GM23338 (cell line): ENCODE results near the gene TLCD5. TPM values are rescaled to one million over a fixed set of nuclear protein-coding genes. Genes with fewer than 3 reads are reported as not detected.

ENCODE experiments used
- ATAC-seq: fragments of 200-7000 bp; cut with Tn5 transposase; 3 replicates; pipeline ENCODE4 v1.9.1; 2020
- DNase-seq: peaks from one replicate; pipeline ENCODE4 v3.0.0-alpha.2; 2015; ENCODE audit warnings: low spot score
- H2AFZ ChIP-seq: fragments of 200-600 bp; sonication (generic); 2 replicates; pipeline ENCODE4 v1.8.0; 2016; ENCODE audit warnings: antibody characterized with exemption, mild to moderate bottlenecking, moderate library complexity
- H3F3A ChIP-seq: fragments of 200-600 bp; sonication (generic); replicated peaks from 2 replicates; pipeline ENCODE4 v1.8.0; 2017; ENCODE audit warnings: antibody characterized with exemption, mixed run types, low read depth
- H3K27ac ChIP-seq: fragments of 200-600 bp; sonication (generic); 2 replicates; pipeline ENCODE4 v1.6.1; 2016; ENCODE audit warnings: low read depth
- H3K27me3 ChIP-seq: fragments of 200-600 bp; sonication (generic); 2 replicates; pipeline ENCODE4 v1.8.0; 2016; ENCODE audit warnings: mild to moderate bottlenecking, mixed run types, moderate library complexity; ENCODE audit not compliant: insufficient read depth
- H3K36me3 ChIP-seq: fragments of 200-600 bp; sonication (generic); 2 replicates; pipeline ENCODE4 v1.8.0; 2016; ENCODE audit warnings: mild to moderate bottlenecking; ENCODE audit not compliant: insufficient read depth
- H3K4me1 ChIP-seq: fragments of 200-600 bp; sonication (generic); 2 replicates; pipeline ENCODE4 v1.8.0; 2016; ENCODE audit warnings: mild to moderate bottlenecking, moderate library complexity; ENCODE audit not compliant: insufficient read depth
- H3K4me2 ChIP-seq: fragments of 200-600 bp; sonication (generic); 2 replicates; pipeline ENCODE4 v1.7.1; 2017; ENCODE audit warnings: mixed run types
- H3K4me3 ChIP-seq: fragments of 200-600 bp; sonication (generic); 2 replicates; pipeline ENCODE4 v1.6.1; 2016; ENCODE audit warnings: mixed run types
- H3K79me2 ChIP-seq: fragments of 200-600 bp; sonication (generic); replicated peaks from 2 replicates; pipeline ENCODE4 v1.8.0; 2017; ENCODE audit warnings: mild to moderate bottlenecking; ENCODE audit not compliant: insufficient read depth
- H3K9me2 ChIP-seq: fragments of 200-600 bp; sonication (generic); 2 replicates; pipeline ENCODE4 v1.8.0; 2017; ENCODE audit not compliant: insufficient read depth
- H4K20me1 ChIP-seq: fragments of 200-600 bp; sonication (generic); replicated peaks from 2 replicates; pipeline ENCODE4 v1.8.0; 2017; ENCODE audit warnings: mild to moderate bottlenecking; ENCODE audit not compliant: insufficient read depth
- H3K27ac Mint-ChIP-seq: 2 replicates; pipeline ENCODE4 v1.8.0; 2020; ENCODE audit warnings: inconsistent platforms, mild to moderate bottlenecking, moderate library complexity, mixed read lengths
- H3K27me3 Mint-ChIP-seq: 3 replicates; pipeline ENCODE4 v1.8.0; 2022; ENCODE audit warnings: low read depth, mild to moderate bottlenecking, moderate library complexity, mixed read lengths, inconsistent platforms; ENCODE audit not compliant: insufficient read depth, poor library complexity
- H3K36me3 Mint-ChIP-seq: 3 replicates; pipeline ENCODE4 v1.8.0; 2021; ENCODE audit warnings: low read depth, mild to moderate bottlenecking, inconsistent platforms, moderate library complexity, mixed read lengths
- H3K4me1 Mint-ChIP-seq: 3 replicates; pipeline ENCODE4 v1.8.0; 2020; ENCODE audit warnings: mild to moderate bottlenecking, inconsistent platforms, mixed read lengths
- H3K4me3 Mint-ChIP-seq: 3 replicates; pipeline ENCODE4 v1.8.0; 2021; ENCODE audit warnings: moderate library complexity, mild to moderate bottlenecking, inconsistent platforms, mixed read lengths
- H3K9me3 Mint-ChIP-seq: 3 replicates; pipeline ENCODE4 v1.8.0; 2020; ENCODE audit warnings: moderate library complexity, mild to moderate bottlenecking, inconsistent platforms, mixed read lengths
- CREB1 ChIP-seq: fragments of 250-450 bp; sonication (Bioruptor Pico); IDR thresholded peaks from 2 replicates; pipeline ENCODE4 v1.5.0; 2020; ENCODE audit warnings: low read depth, mild to moderate bottlenecking, moderate library complexity
- EZH2 ChIP-seq: fragments of 200-600 bp; sonication (generic); IDR thresholded peaks from one replicate; pipeline ENCODE4 v1.8.0; 2017; ENCODE audit warnings: antibody characterized with exemption, mild to moderate bottlenecking, low read depth; ENCODE audit not compliant: unreplicated experiment
- JUNB ChIP-seq: IDR thresholded peaks from one replicate; pipeline ENCODE4 v1.6.1; 2016; ENCODE audit warnings: antibody characterized with exemption; ENCODE audit not compliant: unreplicated experiment
- NANOG ChIP-seq: IDR thresholded peaks from 2 replicates; pipeline ENCODE4 v1.6.1; 2016; ENCODE audit warnings: antibody characterized with exemption, borderline replicate concordance
- POLR2AphosphoS5 ChIP-seq: IDR thresholded peaks from 2 replicates; pipeline ENCODE4 v1.6.1; 2016; ENCODE audit warnings: antibody characterized with exemption, low read depth
- STAT1 ChIP-seq: IDR thresholded peaks from one replicate; pipeline ENCODE4 v1.6.1; 2016; ENCODE audit warnings: antibody characterized with exemption; ENCODE audit not compliant: unreplicated experiment
- ZNF114 ChIP-seq: fragments of 250-450 bp; sonication (Bioruptor Pico); IDR thresholded peaks from 2 replicates; pipeline ENCODE4 v1.5.0; 2020; ENCODE audit warnings: mild to moderate bottlenecking, moderate library complexity
- polyA plus RNA-seq: library from polyadenylated mRNA; unstranded; fragments of >200 nt; fragmentation: Nextera tagmentation; extraction: Ambion mirVana; gene quantifications from 2 replicates; pipeline ENCODE4 v1.2.1, GENCODE V29; 2016
- total RNA-seq: library from RNA; depleted of rRNA; stranded (reverse); fragments of >200 nt; shearing (Covaris generic); gene quantifications from 2 replicates; pipeline ENCODE4 v1.2.3, GENCODE V29; 2014
- TF ChIP-seq, protein P1 (sequence below): fragments of 250-450 bp; sonication (Bioruptor Pico); IDR thresholded peaks from 2 replicates; pipeline ENCODE4 v1.5.0; 2020; ENCODE audit warnings: mild to moderate bottlenecking, moderate library complexity
- TF ChIP-seq, protein P2 (sequence below): IDR thresholded peaks from 2 replicates; pipeline ENCODE4 v1.6.1; 2016; ENCODE audit warnings: antibody characterized with exemption
- TF ChIP-seq, protein P3 (sequence below), 2 experiments: fragments of 200-600 bp in 1 of 2; sonication (generic) in 1 of 2; conservative IDR thresholded peaks; 2 replicates each; pipeline versions ENCODE4 v1.5.1 to v1.6.1; 2016 to 2017; ENCODE audit warnings: antibody characterized with exemption in 2 of 2, low read depth in 2 of 2, mild to moderate bottlenecking in 2 of 2, moderate library complexity in 1 of 2

TLCD5 gene
- total and polyA plus RNA-seq, 2 experiments from 2014 or later: 5.2 to 10.0 TPM

GRCh38 chr11:120284272-120284671, 40.8 kb upstream of the TLCD5 start:
- Histone ChIP-seq H3K79me2 (no peaks in the 10 kb centered on the region), H2AFZ (no peak overlapping the region), H3K27me3 (no peaks in the 10 kb centered on the region), H3K4me3 (no peak overlapping the region), H3F3A (no peaks in the 10 kb centered on the region), H4K20me1 (no peaks in the 10 kb centered on the region), H3K4me2 (no peak overlapping the region), H3K36me3 (no peaks in the 10 kb centered on the region), H3K27ac (no peak overlapping the region), H3K4me1 (peaks cover 7% of the 10 kb centered on the region), H3K9me2 (no peaks in the 10 kb centered on the region)
- no peak for DNase-seq
- H3K9me3 Mint-ChIP-seq: no peaks in the 10 kb centered on the region; the same call in 2 of the 3 replicates
- no peak overlapping the region for H3K4me3 Mint-ChIP-seq
- no peaks in the 10 kb centered on the region for H3K36me3 Mint-ChIP-seq
- TF ChIP-seq, protein P1, sequence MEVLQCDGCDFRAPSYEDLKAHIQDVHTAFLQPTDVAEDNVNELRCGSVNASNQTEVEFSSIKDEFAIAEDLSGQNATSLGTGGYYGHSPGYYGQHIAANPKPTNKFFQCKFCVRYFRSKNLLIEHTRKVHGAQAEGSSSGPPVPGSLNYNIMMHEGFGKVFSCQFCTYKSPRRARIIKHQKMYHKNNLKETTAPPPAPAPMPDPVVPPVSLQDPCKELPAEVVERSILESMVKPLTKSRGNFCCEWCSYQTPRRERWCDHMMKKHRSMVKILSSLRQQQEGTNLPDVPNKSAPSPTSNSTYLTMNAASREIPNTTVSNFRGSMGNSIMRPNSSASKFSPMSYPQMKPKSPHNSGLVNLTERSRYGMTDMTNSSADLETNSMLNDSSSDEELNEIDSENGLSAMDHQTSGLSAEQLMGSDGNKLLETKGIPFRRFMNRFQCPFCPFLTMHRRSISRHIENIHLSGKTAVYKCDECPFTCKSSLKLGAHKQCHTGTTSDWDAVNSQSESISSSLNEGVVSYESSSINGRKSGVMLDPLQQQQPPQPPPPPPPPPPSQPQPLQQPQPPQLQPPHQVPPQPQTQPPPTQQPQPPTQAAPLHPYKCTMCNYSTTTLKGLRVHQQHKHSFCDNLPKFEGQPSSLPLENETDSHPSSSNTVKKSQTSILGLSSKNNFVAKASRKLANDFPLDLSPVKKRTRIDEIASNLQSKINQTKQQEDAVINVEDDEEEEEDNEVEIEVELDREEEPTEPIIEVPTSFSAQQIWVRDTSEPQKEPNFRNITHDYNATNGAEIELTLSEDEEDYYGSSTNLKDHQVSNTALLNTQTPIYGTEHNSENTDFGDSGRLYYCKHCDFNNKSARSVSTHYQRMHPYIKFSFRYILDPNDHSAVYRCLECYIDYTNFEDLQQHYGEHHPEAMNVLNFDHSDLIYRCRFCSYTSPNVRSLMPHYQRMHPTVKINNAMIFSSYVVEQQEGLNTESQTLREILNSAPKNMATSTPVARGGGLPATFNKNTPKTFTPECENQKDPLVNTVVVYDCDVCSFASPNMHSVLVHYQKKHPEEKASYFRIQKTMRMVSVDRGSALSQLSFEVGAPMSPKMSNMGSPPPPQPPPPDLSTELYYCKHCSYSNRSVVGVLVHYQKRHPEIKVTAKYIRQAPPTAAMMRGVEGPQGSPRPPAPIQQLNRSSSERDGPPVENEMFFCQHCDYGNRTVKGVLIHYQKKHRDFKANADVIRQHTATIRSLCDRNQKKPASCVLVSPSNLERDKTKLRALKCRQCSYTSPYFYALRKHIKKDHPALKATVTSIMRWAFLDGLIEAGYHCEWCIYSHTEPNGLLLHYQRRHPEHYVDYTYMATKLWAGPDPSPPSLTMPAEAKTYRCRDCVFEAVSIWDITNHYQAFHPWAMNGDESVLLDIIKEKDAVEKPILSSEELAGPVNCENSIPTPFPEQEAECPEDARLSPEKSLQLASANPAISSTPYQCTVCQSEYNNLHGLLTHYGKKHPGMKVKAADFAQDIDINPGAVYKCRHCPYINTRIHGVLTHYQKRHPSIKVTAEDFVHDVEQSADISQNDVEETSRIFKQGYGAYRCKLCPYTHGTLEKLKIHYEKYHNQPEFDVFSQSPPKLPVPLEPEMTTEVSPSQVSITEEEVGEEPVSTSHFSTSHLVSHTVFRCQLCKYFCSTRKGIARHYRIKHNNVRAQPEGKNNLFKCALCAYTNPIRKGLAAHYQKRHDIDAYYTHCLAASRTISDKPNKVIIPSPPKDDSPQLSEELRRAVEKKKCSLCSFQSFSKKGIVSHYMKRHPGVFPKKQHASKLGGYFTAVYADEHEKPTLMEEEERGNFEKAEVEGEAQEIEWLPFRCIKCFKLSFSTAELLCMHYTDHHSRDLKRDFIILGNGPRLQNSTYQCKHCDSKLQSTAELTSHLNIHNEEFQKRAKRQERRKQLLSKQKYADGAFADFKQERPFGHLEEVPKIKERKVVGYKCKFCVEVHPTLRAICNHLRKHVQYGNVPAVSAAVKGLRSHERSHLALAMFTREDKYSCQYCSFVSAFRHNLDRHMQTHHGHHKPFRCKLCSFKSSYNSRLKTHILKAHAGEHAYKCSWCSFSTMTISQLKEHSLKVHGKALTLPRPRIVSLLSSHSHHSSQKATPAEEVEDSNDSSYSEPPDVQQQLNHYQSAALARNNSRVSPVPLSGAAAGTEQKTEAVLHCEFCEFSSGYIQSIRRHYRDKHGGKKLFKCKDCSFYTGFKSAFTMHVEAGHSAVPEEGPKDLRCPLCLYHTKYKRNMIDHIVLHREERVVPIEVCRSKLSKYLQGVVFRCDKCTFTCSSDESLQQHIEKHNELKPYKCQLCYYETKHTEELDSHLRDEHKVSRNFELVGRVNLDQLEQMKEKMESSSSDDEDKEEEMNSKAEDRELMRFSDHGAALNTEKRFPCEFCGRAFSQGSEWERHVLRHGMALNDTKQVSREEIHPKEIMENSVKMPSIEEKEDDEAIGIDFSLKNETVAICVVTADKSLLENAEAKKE (CRISPR knock-in tag): no peak
- TF ChIP-seq JUNB: no peak
- TF ChIP-seq, protein P2, sequence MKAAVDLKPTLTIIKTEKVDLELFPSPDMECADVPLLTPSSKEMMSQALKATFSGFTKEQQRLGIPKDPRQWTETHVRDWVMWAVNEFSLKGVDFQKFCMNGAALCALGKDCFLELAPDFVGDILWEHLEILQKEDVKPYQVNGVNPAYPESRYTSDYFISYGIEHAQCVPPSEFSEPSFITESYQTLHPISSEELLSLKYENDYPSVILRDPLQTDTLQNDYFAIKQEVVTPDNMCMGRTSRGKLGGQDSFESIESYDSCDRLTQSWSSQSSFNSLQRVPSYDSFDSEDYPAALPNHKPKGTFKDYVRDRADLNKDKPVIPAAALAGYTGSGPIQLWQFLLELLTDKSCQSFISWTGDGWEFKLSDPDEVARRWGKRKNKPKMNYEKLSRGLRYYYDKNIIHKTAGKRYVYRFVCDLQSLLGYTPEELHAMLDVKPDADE: no peak
- no peak for TF ChIP-seq STAT1
- no peak for TF ChIP-seq EZH2
- no peak for TF ChIP-seq CREB1 (CRISPR knock-in tag)
- no peak for TF ChIP-seq POLR2AphosphoS5
- TF ChIP-seq, protein P3, sequence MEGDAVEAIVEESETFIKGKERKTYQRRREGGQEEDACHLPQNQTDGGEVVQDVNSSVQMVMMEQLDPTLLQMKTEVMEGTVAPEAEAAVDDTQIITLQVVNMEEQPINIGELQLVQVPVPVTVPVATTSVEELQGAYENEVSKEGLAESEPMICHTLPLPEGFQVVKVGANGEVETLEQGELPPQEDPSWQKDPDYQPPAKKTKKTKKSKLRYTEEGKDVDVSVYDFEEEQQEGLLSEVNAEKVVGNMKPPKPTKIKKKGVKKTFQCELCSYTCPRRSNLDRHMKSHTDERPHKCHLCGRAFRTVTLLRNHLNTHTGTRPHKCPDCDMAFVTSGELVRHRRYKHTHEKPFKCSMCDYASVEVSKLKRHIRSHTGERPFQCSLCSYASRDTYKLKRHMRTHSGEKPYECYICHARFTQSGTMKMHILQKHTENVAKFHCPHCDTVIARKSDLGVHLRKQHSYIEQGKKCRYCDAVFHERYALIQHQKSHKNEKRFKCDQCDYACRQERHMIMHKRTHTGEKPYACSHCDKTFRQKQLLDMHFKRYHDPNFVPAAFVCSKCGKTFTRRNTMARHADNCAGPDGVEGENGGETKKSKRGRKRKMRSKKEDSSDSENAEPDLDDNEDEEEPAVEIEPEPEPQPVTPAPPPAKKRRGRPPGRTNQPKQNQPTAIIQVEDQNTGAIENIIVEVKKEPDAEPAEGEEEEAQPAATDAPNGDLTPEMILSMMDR (conservative IDR thresholded peaks at IDR 0.05; ENCODE audit: low read depth in 2 of 2): no peak
- TF ChIP-seq NANOG: no peak
- TF ChIP-seq ZNF114: no peak
- no peak overlapping the region for H3K27ac Mint-ChIP-seq
- ATAC-seq: no peak
- peaks cover 7% of the 10 kb centered on the region for H3K4me1 Mint-ChIP-seq
- peaks cover 9% of the 10 kb centered on the region for H3K27me3 Mint-ChIP-seq
